Brain pericyte (primary cell): ENCODE results near the gene KRTAP29-1.
"Not testable (repeated sequence)": the region's sequence is repeated elsewhere in the genome, so short reads cannot be mapped to it uniquely, and the experiment has no call there.

Experiments used
- DNase-seq: peaks from one replicate; pipeline ENCODE4 v3.0.0-alpha.2; 2012; ENCODE audit warnings: low read depth, low spot score

Gene KRTAP29-1, protein sequence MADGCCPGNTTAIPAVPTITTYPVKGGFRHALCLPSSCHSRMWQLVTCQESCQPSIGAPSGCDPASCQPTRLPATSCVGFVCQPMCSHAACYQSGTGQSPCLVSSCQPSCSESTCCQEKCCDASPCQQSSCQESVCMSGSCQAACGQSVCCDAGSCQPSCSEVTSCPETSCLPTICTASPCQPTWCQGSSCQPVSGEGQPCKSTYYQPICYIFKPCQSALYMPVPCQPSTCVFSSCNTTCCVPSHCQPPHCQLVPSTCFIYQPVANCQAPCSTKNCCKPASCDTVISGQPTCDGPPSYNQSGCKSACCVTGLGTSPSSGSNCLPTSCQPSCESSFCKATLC

DNA sequence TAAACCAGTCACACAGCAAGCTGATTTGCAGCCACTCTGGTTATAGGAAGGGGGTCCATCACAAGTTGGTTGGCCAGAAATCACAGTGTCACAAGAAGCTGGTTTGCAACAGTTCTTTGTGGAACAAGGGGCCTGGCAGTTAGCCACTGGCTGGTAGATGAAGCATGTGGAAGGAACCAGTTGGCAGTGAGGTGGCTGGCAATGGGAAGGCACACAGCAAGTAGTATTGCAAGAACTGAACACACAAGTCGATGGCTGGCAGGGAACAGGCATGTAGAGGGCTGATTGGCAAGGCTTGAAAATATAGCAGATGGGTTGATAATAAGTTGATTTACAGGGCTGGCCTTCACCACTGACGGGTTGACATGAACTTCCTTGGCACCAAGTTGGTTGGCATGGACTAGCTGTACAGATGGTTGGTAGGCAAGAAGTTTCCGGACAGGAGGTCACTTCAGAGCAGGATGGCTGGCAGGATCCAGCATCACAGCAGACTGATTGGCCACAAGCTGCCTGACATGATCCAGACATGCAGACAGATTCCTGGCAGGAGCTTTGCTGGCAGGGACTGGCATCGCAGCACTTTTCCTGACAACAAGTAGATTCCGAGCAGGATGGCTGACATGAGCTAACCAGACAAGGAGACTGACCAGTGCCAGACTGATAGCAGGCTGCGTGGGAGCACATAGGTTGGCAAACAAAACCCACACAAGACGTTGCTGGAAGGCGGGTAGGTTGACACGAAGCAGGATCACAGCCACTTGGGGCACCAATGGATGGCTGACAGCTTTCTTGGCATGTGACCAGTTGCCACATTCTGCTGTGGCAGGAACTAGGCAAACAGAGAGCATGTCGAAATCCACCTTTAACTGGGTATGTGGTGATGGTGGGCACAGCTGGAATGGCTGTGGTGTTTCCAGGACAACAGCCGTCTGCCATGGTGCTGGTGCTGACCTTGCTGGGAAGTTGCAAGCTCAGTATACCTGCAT is at the start of gene KRTAP29-1:
Gene KRTAP29-1 (minus strand): TSS at position 936 of the 986 bp plus-strand sequence. CDS start 0 bp downstream, at position 936.
- no peak for DNase-seq

DNA sequence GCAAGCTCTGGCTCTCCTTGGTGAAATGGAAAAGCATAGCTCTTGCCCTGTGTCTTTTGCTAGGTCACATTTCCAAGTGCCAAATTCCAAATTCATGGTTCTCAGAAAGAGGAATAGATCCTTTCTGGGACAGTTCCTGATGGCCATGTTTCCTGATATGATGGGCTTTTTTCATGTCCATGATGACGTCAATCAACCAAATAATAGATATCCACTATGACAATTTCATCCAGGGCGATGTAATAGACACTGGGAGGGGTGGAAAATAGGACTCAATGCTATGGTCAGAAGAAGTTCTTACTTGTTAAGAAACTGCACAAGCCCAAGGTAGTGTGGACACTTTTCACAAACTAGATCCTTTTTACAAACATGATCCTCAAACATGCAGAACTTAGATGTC is 48.5 kb upstream of the KRTAP29-1 start:
- DNase-seq: no peak

DNA sequence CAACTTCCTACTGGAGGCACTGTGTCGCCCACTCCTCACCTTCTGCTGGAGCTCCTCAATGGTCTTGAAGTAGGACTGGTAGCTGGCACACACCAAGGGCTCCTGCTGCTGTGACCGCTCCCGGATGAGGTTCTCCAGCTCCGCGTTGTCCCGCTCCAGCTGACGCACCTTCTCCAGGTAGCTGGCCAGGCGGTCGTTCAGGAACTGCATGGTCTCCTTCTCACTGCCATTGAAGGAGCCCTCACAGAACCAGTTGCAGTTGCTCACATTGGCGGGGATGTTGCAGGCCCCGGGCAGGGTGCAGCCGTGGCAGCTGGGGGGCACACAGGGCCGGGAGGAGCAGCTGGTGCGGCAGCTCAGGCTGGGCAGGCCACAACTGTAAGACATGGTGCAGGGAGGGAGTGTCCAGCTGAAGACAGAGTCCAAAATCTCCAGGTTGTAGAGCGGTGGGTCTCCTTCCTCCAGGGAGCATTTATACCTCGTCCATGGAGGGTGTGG is 47.8 kb upstream of the KRTAP29-1 start, which contains the start of gene KRT33A:
Gene KRT33A (minus strand): TSS at position 448 of the 498 bp plus-strand sequence. CDS start 61 bp downstream, at position 387.
- DNase-seq: not testable (repeated sequence)

DNA sequence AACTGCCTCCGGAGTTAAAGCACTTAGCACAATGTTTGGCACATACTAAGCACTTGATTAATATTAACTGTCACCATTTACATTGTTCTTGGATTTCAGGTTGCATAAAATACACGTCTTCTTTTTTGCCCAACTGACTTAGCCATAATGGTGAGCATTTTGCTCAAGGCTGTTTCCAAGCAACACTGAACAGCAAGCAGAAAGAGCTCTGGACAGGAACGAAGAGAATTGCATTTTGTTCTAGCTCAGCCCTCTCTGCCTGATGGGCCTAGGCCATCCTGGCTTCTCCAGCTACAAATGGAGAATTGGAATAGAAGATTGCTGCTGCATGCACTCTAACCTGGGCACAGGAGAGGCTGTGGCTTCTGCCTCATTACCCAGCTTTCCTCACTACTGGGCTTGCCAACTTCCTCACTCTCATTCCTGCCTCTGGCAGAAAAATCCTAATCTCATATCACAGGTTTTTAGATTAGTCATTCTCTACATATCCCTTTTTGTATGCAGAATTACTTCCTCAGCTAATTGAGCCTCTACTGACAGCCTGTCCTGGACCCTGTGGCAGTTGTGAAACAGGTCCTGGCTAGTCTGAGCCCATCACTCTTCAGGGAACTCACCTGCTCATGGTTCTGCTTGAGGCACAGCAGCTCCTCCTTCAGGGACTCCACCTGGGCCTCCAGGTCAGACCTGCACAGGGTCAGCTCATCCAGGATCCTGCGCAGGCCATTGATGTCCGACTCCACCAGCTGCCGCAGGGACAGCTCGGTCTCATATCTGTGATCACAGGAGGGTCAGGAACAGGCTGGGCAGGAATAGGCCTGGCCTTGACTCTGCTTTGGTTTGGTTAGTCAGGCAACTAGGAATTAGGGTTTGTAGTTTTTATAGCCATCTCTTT is 45.5 kb upstream of the KRTAP29-1 start:
- no peak for DNase-seq

DNA sequence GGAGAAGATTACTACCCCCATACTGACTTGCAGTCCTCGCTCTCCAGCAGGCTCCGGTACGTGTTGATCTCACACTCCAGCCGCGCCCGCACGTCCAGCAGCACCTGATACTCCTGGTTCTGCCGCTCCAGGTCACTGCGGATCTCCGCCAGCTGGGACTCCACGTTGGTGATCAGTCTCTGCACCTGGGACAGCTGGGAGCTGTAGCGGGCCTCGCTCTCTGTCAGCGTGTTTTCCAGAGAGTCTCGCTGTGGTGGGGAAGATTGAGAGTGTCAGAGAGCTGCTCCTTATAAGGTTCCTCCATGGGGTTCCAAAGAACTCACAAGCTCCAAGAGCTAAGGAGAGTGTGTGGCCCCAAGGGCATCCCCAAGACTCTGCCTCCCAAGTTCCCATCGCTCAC is 43.8 kb upstream of the KRTAP29-1 start:
- not testable (repeated sequence) for DNase-seq

DNA sequence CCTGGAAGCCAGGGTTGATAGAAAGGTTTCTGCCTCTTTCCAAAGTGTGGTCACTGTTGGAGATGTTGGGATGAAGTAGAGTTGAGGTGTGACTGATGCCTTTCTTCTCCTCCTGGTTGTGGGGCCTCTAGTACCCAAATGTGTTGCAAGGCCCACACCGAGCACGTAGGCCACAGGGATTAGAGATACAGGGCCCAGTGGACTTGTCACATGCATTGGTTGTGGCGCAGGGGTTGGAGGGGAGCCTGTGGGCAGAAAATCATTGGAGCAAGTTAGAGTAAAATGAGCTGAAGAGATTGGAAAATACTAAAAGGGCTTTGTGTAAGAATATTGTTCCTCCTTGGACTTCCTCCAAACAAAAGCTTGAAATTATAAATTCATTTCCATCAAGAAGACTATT is 43.3 kb upstream of the KRTAP29-1 start:
- no peak for DNase-seq

DNA sequence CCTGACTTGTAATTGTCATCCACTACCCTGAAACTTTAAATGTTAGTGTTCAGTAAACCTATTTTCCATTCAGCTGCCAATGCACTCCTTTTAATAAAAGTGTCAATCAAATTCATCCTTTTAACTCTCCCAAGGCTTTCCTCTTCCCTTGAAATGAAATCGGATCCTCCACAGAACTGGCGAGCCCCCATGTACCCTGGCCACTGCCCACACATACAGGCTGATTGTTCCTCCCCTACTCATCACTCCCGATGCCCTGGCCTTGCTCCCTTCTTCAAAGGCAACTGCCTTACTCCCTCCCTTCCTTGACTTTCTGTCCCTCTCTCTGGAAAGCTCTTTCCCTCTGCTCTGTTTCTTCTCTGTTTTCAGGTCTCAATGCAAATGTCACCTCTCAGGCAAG is 40.4 kb upstream of the KRTAP29-1 start:
- DNase-seq: no peak

DNA sequence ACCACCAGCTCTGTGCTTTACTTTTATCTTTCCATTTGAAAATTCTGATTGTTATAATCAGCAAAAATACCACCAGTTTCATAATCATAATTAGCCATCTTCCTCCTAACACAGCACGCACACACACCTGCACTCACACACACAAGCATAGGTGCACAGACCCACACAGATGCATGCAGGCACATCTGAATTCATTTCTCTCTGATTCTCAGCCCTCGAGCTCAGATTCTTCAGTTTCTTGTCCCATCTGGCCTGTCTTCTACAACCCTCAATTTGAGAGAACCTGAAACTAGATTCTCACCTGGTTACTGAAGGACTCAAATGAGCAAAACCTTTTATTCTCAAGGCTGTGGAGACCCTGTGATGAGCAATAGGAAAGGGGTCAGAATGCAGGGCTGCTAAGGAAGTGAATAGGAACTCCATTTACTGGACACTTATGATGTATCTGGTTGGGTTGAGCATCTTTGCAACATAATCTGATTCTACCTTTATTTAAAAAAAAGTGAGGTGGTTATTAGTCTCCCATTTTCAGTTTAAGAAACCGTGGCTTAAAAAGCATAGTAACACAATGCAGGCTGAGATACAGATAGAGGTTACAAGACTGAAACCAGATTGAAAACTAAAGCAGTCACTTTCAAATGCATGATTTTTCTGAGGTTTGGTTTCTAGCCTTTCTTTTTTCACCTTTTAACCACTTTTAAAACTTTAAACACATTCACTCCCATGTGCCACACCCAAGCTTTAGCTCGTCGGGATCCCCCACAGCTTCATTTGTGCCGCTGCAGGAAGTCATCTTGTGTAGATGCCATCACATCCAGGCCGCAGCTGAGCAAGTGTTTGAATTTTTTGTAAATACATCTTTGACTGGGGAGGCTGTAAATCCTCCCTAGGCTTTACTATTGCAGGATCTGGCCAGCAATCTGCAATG is 38.5 kb upstream of the KRTAP29-1 start:
- DNase-seq: no peak

DNA sequence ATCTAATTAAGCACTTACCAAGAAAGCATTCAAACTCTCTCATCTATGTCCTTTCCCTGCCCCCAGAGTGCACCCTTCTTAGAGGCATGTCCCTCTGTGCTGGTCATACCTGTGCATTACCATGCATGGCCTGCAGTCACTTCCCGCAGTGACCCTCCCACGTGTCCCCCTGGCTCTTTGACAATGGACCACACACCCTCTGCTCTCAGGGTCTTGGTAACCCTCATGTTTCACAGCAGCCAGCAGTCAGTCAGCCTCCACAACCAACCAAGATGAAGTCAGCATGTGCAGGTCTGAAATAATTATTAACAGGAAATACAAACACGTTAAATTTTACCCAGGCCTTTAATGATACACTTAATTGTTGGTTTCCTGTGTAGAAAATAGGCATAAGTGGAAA is 37.8 kb upstream of the KRTAP29-1 start:
- DNase-seq: no peak

DNA sequence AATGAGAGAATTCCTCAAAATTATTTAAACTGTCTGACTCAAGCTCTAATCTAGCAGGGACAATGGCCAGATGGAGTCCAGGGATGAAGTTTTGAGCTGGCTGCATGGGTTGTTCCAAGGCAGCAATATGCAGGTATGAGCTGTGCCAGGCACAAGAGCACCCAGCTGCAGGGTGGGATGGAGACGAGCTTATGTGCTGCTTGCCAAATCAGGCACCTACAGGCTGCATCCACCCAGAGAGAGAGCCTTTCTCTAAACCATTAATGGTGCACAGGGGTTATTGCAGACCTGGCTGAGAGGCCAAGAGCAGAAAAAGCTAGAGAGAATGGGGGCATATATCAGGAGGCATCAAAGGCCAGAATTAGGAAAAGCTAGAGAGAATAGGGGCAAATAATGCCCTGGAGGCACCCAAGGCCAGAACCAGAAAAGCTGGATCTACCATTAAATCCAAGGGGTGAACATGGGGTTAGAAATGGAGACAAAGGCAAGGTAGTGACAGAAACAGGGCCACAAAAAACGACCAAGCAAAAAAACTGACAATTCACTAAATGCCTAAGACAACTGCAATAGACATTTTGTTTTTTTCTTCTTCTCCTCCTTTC is 37.0 kb upstream of the KRTAP29-1 start:
- no peak for DNase-seq

DNA sequence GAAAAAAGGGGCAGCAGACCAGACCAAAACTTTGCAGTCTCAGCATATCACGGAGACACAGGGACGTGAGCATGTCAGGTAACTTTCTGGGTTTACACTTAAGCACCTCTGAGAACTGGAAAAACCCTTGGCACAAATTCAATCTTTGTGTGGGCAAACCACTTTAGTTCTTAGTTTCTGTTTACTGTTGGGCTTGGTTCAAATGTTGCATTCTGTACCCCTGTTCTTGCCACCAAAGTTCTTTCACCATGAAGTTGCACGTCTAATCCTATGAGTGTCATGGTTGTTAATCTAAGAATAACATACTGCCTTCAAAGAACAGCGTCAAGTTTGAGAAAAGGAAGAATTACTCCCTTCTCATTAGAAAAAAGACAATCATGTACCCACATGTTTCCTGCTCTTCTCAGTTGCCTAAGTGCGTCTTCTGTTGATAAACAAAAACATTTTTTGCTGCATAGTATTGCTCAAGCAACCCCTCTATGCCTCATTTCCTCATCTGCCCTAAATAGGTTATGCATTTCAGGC is 36.4 kb upstream of the KRTAP29-1 start:
- no peak for DNase-seq

DNA sequence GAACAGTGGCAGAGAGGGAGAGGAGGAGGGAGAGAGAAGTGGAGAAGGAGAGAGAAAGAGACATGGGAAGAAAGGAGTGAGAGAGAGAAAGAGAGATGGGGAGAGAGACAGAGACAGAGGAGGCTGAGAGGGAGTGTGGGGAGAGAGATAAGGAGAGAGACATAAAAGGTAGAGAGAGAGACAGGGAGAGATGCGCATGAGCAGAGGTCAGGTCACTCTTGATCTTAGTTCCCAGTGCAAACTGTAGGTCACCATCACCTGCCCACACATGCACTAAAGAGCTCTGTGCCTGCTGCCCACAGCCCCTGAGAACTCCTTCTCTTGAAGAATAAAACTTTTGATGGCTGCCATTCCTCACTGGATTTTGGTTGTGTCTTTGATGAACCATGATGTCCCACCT is 33.1 kb upstream of the KRTAP29-1 start:
- no peak for DNase-seq

DNA sequence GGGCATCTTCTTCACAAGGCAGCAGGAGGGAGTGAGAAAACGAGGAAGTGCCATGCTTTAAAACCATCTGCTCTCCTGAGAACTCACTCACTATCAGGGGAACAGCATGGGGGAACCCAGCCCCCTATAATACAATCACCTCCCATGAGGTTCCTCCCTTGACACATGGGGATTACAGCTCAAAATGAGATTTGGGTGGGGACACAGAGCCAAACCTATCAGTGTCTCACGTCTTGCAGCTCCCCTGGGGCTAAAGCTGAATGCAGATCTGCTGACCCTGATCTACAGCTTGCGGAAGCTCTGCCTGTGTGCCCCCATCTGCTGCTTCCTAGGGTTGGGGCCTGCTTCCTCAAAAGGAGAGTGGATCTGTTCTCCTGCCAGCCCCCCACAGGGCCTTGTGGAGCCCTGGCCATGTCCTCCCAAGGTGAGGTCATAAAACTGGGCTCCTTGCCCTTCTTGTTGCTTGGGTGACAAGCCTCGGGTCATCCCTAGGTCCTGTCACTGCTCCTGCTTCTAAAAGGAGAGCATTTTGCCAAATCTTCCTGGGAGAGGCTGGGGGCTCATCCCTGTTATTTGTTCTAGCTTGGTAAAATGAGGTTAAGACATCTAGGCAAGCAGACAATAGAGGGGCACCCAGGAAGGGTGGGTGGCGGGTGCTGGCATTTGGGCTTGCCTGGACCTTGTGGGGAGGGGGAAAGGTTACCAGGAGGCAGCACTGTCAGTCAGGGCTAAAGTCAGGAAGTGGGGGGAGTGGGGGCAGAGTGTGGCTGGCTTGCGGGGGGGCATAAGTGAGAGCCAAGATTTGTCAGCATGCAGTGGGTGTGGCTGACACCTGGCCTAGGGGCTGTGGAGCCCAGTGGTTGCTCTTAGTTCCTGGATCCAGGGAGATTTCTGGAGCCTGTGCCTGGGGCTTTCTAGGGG is 32.0 kb upstream of the KRTAP29-1 start:
- no peak for DNase-seq

DNA sequence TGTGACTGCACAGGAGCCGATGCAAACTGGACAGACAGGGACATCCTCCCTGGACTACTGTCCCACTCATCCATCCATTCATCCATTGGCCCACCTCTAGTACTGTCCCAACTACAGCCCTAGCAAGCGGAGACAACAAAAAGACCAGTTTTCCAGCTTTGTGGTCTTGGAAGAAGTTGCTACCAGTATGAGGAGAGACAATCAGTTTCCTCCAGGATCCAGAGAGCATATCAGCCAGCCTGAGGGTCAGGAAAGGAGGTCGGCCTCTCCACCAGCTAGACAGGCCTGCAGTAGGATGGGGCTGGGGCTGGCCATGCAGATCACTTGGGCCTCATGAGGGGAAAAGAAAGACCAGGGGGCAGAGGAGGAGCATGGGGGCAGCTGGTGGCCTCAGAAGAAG is 31.2 kb upstream of the KRTAP29-1 start:
- DNase-seq: no peak

DNA sequence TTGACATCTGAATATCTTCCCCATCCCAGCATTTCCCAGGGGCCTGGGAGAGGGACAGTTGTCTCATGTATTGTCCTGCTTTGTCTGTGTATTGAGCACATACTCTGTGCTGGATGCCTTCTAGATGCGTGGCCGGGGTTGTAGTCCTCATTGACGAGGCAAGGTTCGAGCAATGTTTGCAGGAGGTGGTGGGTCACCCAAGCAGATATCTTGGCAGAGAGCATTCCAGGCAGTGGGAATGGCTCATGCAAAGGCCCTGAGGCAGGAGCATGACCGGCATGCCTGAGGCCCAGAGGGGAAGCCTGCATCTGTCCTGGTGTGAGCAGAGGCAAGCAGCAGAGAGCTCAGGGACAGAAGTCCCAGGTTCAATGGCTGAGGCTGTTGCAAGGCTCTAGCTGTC is 30.4 kb upstream of the KRTAP29-1 start:
- DNase-seq: no peak

DNA sequence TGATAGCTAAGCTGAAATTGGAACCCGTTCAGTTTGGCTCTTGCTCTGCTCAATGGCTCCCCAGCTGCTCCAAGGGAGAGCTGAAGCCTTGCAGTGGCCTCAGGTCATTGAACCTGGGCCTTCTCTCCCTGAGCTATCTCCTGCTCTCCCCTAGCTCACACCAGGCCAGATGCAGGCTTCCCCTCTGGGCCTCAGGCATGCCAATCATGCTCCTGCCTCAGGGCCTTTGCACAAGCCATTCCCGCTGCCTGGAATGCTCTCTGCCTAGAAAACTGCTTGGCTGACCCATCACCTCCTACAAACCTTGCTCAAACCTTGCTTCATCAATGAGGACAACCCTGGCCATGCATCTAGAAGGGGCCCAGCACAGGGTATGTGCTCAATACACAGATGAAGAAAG is 29.6 kb upstream of the KRTAP29-1 start:
- no peak for DNase-seq

DNA sequence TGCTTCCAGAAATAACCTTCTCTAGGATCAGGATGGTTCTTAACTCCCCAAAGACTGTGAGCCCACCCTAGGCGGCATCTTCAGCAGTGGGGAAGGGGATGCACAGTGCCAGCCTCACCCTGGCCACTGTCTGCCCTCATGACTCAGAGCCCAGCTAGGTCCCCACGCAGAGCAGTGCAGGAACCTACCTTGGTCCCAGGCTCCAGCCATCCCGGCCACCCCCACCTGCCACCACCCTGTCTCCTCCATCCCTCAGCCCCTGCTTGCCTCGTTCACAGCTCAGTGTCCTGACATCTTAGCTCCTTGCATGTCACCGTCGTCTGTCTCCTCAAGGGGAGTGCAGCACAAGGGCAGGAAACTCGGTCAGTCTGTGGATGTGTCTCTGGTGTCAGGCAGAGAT is 29.0 kb upstream of the KRTAP29-1 start:
- DNase-seq: no peak

DNA sequence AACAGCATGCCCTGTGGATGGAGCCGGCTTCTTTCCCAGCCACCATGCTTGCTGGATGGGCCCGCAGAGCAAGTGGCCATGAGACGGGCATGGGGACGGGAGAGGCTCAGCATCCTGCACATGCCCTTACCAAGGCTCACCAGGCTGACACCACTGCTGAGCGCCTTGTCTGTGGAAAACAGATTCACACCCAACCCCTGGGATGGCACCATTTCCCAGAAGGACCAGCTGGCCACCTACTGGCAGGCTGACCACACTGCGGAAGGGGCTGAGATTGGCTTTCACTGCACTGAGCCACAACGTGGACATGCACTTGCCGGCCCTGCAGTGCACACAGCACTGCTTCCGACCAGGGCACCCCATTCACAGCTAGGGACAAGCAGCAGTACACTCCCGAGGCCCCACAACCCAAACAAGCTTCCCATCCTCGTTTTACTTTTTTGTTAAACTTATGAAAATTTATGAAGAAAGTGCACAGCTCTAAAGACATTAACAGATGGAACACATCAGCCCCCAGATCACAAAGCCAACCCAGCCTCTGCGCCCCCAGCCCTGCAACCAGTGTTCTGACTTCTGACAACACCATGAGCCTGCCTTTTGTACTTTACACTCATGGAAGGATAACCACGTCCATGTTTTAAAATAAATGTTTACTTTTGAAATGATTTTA is 26.8 kb upstream of the KRTAP29-1 start:
- DNase-seq: no peak
